Ovary (tissue), 9 donors: ENCODE measurements around the gene DHX32. TPM values are rescaled to one million over a fixed set of nuclear protein-coding genes. Genes with fewer than 3 reads are reported as not detected.

Experiments used
- DNase-seq, 5 donors: peaks; one replicate each; pipeline ENCODE4 v3.0.0-alpha.2; 2019 to 2020
- H3K27ac ChIP-seq, 2 donors: fragments of 200-600 bp; one replicate each; pipeline versions ENCODE4 v1.5.1 to v1.8.0; 2019 to 2022
- H3K27me3 ChIP-seq: fragments of 200-600 bp; one replicate; pipeline ENCODE4 v1.8.0; 2022
- H3K36me3 ChIP-seq: fragments of 200-600 bp; sonication (generic); one replicate; pipeline ENCODE4 v1.5.1; 2019
- H3K4me1 ChIP-seq: one replicate; pipeline ENCODE4 v1.8.1; 2013; ENCODE audit warnings: mild to moderate bottlenecking, moderate library complexity; ENCODE audit not compliant: insufficient read depth
- H3K4me3 ChIP-seq: fragments of 200-600 bp; sonication (generic); one replicate; pipeline ENCODE4 v1.5.1; 2017
- H3K9me3 ChIP-seq, 2 donors: fragments of 200-600 bp in 1 of 2; sonication (generic) in 1 of 2; one replicate each; pipeline versions ENCODE4 v1.5.1 to v1.8.1; 2013 to 2019; ENCODE audit warnings: mild to moderate bottlenecking in 1 of 2, moderate library complexity in 1 of 2
- EP300 ChIP-seq: sonication (generic); formaldehyde crosslinking; IDR thresholded peaks from one replicate; pipeline ENCODE4 v1.6.1; 2017; ENCODE audit warnings: antibody characterized with exemption
- POLR2A ChIP-seq: fragments of 450-650 bp; IDR thresholded peaks from one replicate; pipeline ENCODE4 v1.6.1; 2017; ENCODE audit warnings: antibody characterized with exemption, mild to moderate bottlenecking, moderate library complexity
- WGBS, 3 donors: extraction: QIAGEN DNeasy Blood & Tissue Kit in 1 of 3; methylation state at CpG; one replicate each; pipeline versions ENCODE4 v1.1.5 to v1.1.7; 2013 to 2017; 5-methylcytosine and 5-hydroxymethylcytosine counted together
- intact Hi-C, 4 donors: fragments of 100-400 bp; cut with DNase I; formaldehyde crosslinking; loops; one replicate each; pipeline versions ENCODE4 v1.11.0 to v1.15.1; 2022 to 2023
- polyA plus RNA-seq, 2 donors: library from polyadenylated mRNA; stranded (reverse); fragments of 200-250 nt in 1 of 2; fragments of 350-450 nt in 1 of 2; fragmentation: Illumina TruSeq in 1 of 2; extraction: RNeasy Lipid Tissue Mini Kit (QIAGEN cat#74804) in 1 of 2; gene quantifications; one replicate each; pipeline ENCODE4 v1.2.3, GENCODE V29; 2013 to 2014
- total RNA-seq, 7 donors: library from RNA; depleted of rRNA in 2 of 7; stranded (reverse); fragments of >200 nt in 2 of 7; fragmentation: NEBNext Ultra II Directional in 3 of 7; extraction: Animal tissue kit (Norgen Biotek cat#: 25700) in 3 of 7; gene quantifications; one replicate each; pipeline versions ENCODE4 v1.1.0 to v1.2.4, GENCODE V29; 2016 to 2023
- TF ChIP-seq, protein P1 (sequence below), 3 donors: fragments of 450-650 bp in 2 of 3; fragments of 200-600 bp in 1 of 3; IDR thresholded peaks; one replicate each; pipeline versions ENCODE4 v1.5.1 to v1.8.0; 2016 to 2022; ENCODE audit warnings: antibody characterized with exemption in 3 of 3, mild to moderate bottlenecking in 1 of 3
- donor health status: DM: no; HTN: no; CAD: no; lungs with moderate emphysema.
- donor health status: DM: no; HTN: no; CAD: no.
- donor health status: Bipolar disorder and iron deficiency.
- donor health status: DM: yes; HTN: yes; CAD: no.
- donor health status: DM: no; HTN: no; CAD: no.
- donor health status: DM: yes; HTN: yes; CAD: no.

DHX32 gene
- total and polyA plus RNA-seq, 9 donors: 17.1 to 36.5 (median 32.6) TPM

DNA sequence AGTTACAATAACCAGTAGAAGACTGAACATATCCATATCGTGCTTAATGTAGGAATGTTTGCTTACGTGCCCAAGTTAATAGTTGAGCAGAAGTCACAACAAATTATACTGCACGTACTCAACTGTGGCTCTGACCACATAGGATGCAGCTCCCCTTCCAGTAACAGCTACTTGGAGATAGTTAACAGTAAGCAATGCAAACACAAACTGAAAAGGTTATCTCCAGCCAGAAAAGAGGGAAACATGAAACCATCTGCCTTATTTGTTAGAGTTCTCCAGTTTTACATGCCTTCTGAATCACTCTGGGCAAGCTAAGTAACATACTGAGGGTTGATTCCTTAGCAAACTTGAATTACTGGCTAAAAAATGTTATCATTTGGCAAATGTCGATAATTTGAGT, 9.8 kb downstream of the DHX32 start:
- Histone ChIP-seq H3K9me3 (no peaks in the 10 kb centered on the region), H3K27ac (no peak overlapping the region), H3K36me3 (no peaks in the 10 kb centered on the region), H3K4me1 (peaks cover 5% of the 10 kb centered on the region), H3K4me3 (no peak overlapping the region), H3K27me3 (no peaks in the 10 kb centered on the region)
- TF ChIP-seq, protein P1, sequence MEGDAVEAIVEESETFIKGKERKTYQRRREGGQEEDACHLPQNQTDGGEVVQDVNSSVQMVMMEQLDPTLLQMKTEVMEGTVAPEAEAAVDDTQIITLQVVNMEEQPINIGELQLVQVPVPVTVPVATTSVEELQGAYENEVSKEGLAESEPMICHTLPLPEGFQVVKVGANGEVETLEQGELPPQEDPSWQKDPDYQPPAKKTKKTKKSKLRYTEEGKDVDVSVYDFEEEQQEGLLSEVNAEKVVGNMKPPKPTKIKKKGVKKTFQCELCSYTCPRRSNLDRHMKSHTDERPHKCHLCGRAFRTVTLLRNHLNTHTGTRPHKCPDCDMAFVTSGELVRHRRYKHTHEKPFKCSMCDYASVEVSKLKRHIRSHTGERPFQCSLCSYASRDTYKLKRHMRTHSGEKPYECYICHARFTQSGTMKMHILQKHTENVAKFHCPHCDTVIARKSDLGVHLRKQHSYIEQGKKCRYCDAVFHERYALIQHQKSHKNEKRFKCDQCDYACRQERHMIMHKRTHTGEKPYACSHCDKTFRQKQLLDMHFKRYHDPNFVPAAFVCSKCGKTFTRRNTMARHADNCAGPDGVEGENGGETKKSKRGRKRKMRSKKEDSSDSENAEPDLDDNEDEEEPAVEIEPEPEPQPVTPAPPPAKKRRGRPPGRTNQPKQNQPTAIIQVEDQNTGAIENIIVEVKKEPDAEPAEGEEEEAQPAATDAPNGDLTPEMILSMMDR (IDR thresholded peaks at IDR 0.05): no peak
- TF ChIP-seq POLR2A (no peak), EP300 (no peak)
- 14 to 39% (median 21%) methylated on average over 4 of the region's 4 CpGs for WGBS, 3 donors
- intact Hi-C loops: no loop called here
- no peak for DNase-seq

DNA sequence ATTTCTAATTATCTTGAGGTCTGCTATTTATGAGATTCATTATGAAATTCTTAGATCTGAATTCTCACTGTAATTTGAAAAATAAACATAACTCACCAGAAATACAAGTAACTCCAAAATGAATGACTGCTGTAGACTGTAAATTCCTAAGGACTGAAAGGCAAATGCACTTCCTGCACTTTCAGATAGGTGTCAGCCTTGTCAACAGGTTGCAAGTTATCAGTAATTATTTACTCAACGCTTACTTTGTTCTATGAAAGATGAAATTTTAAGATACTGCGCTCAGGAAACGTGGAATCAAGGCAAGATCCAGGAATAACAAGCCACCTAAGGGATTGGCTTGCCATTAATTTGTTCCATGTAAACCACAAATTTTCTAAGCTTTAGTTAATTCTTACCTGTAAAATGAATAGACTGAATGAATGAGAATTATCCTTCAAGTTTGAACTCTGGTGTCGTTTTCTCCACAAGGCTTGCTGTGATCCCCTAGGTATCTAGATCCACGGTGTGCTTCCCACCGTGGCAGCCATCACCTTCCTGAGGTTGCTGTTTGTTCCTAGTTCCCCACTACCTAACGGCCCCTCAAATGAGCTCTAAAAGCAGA, 12.6 kb downstream of the DHX32 start:
- no peak overlapping the region for H3K27ac ChIP-seq
- no peak for TF ChIP-seq EP300
- no peak for TF ChIP-seq POLR2A
- TF ChIP-seq, protein P1 (IDR thresholded peaks at IDR 0.05): peak; percentile 56 to 69 (median 69)
- intact Hi-C loops: no loop called here
- H3K27me3 ChIP-seq: no peaks in the 10 kb centered on the region
- H3K4me3 ChIP-seq: no peak overlapping the region
- peaks cover 5% of the 10 kb centered on the region for H3K4me1 ChIP-seq
- no peak for DNase-seq
- H3K9me3 ChIP-seq: no peaks in the 10 kb centered on the region
- 63 to 69% (median 65%) methylated on average over 7 of the region's 7 CpGs for WGBS, 3 donors
- H3K36me3 ChIP-seq: no peaks in the 10 kb centered on the region

DNA sequence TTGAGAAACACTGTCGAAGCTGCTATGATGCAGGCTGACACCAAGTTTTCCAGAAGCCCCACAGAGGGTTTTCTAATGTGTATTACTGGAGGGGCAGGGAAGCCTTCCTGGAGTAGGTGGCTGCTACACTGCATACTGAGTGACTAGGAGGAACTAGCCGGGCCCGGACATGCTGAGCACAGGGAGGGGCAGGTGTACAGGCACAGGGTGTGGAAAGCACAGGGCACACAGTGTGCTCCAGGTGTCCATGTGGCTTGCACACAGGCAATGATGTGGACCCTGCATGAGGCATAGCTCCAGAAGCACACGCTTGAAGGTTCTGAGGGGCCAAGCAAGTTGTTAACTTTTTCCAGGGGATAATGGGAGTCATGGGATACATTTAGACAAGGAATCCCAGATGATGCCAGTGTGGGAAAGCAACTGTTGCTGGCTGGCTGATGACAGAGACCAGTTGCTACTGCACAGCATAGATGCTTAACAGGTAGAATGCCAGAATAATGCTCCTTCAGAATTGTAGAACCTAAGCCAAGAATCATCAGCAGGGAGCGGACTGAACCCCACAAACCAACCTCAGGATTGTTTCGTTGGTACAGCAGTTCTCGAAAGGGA, 14.6 kb downstream of the DHX32 start:
- 93 to 95% (median 94%) methylated on average over 7 of the region's 7 CpGs for WGBS, 3 donors
- intact Hi-C loops: no loop called here
- Histone ChIP-seq H3K4me1 (peaks cover 3% of the 10 kb centered on the region), H3K4me3 (no peak overlapping the region), H3K27me3 (no peaks in the 10 kb centered on the region), H3K27ac (no peak overlapping the region), H3K36me3 (no peaks in the 10 kb centered on the region), H3K9me3 (no peaks in the 10 kb centered on the region)
- no peak for DNase-seq
- TF ChIP-seq, protein P1 (IDR thresholded peaks at IDR 0.05): no peak
- no peak for TF ChIP-seq EP300
- no peak for TF ChIP-seq POLR2A

DNA sequence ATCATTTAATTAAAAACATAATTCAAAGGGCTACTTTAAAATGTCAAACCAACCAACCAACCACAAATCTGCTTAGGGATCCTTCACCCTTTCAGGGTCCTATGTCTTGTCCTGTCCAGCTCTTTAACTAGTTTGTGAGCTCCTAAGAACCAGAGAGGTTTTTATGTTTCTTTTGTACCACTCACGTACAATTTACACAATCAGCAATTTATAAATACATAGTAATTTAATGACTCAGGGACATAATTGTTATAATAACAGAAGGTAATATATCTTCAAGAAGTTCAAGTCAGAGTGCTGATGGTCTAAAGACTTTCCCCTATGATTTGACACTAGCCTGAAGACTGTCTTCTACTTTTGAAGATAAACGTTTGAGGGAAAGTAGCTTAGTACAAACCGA, 16.0 kb downstream of the DHX32 start:
- DNase-seq: no peak
- no peaks in the 10 kb centered on the region for H3K36me3 ChIP-seq
- no peak overlapping the region for H3K27ac ChIP-seq
- intact Hi-C loops: no loop called here
- TF ChIP-seq, protein P1 (IDR thresholded peaks at IDR 0.05): no peak
- no peak for TF ChIP-seq POLR2A
- no peak for TF ChIP-seq EP300
- H3K9me3 ChIP-seq: no peaks in the 10 kb centered on the region
- no peaks in the 10 kb centered on the region for H3K27me3 ChIP-seq
- H3K4me3 ChIP-seq: no peak overlapping the region
- no peaks in the 10 kb centered on the region for H3K4me1 ChIP-seq
- 83 to 86% (median 83%) methylated on average over 3 of the region's 3 CpGs for WGBS, 3 donors
